Tibial nerve (tissue), 4 donors: Measurements from ENCODE around the gene PRMT6.
"Not testable (repeated sequence)": the region's sequence is repeated elsewhere in the genome, so short reads cannot be mapped to it uniquely, and the experiment has no call there.

Source experiments
- EP300 ChIP-seq, 2 donors: sonication (generic); formaldehyde crosslinking; IDR thresholded peaks; one replicate each; pipeline ENCODE4 v1.6.1; 2017; ENCODE audit warnings: antibody characterized with exemption in 2 of 2, mild to moderate bottlenecking in 1 of 2
- TF ChIP-seq, protein P1 (sequence below), 5 experiments: fragments of 200-600 bp in 3 of 5; fragments of 450-650 bp in 2 of 5; sonication (generic) in 3 of 5; IDR thresholded peaks; one replicate each; pipeline ENCODE4 v1.5.1; 2016 to 2019; ENCODE audit warnings: antibody characterized with exemption in 5 of 5, mild to moderate bottlenecking in 3 of 5, moderate library complexity in 2 of 5

DNA sequence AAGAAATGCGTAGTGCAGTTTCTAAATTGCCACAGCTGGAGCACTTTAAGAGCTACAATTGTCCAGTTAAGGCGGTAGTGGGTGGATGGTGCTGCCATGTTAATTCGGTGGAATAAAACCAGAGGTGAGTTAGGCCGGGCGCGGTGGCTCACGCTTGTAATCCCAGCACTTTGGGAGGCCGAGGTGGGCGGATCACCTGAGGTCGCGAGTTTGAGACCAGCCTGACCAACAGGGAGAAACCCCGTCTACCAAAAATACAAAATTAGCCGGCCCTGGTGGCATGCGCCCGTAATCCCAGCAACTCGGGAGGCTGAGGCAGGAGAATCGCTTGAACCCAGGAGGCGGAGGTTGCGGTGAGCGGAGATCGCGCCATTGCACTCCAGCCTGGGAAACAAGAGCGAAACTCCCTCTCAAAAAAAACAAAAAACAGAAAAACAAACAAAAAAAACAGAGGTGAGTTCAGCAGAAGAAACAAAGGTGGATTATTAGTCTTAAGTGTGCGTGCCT lies 502 bp upstream of the PRMT6 start:
- TF ChIP-seq, protein P1, sequence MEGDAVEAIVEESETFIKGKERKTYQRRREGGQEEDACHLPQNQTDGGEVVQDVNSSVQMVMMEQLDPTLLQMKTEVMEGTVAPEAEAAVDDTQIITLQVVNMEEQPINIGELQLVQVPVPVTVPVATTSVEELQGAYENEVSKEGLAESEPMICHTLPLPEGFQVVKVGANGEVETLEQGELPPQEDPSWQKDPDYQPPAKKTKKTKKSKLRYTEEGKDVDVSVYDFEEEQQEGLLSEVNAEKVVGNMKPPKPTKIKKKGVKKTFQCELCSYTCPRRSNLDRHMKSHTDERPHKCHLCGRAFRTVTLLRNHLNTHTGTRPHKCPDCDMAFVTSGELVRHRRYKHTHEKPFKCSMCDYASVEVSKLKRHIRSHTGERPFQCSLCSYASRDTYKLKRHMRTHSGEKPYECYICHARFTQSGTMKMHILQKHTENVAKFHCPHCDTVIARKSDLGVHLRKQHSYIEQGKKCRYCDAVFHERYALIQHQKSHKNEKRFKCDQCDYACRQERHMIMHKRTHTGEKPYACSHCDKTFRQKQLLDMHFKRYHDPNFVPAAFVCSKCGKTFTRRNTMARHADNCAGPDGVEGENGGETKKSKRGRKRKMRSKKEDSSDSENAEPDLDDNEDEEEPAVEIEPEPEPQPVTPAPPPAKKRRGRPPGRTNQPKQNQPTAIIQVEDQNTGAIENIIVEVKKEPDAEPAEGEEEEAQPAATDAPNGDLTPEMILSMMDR (IDR thresholded peaks at IDR 0.05) = not testable (repeated sequence)
- not testable (repeated sequence) for TF ChIP-seq EP300 (IDR thresholded peaks at IDR 0.05)
